Natural killer cell (primary cell): Measurements from ENCODE around the gene INPP1. TPM values are rescaled to one million over a fixed set of nuclear protein-coding genes. Genes with fewer than 3 reads are reported as not detected.
"Not testable (repeated sequence)": the region's sequence is repeated elsewhere in the genome, so short reads cannot be mapped to it uniquely, and the experiment has no call there.

Source experiments
- ATAC-seq, 3 donors: fragments of 150-1000 bp in 2 of 3; fragments of 200-7000 bp in 1 of 3; cut with Tn5 transposase; 1 replicate in 1 of 3; 2 replicates in 2 of 3; pipeline ENCODE4 v1.10.0; 2021; ENCODE audit warnings: mild to moderate bottlenecking in 2 of 3, moderate library complexity in 2 of 3
- DNase-seq, 2 donors: peaks; one replicate each; pipeline versions ENCODE4 v3.0.0 to v3.0.0-alpha.2; 2013 to 2021; ENCODE audit warnings: mixed read lengths in 1 of 2
- H3K27ac ChIP-seq: one replicate; pipeline ENCODE4 v1.5.1; 2013; ENCODE audit warnings: mild to moderate bottlenecking, low read length
- H3K27me3 ChIP-seq: one replicate; pipeline ENCODE4 v1.6.1; 2013; ENCODE audit warnings: low read length; ENCODE audit not compliant: control insufficient read depth, insufficient read depth
- H3K36me3 ChIP-seq: one replicate; pipeline ENCODE4 v1.6.1; 2013; ENCODE audit warnings: low read length; ENCODE audit not compliant: control insufficient read depth, insufficient read depth
- H3K4me1 ChIP-seq: one replicate; pipeline ENCODE4 v1.6.1; 2013; ENCODE audit warnings: low read length; ENCODE audit not compliant: control insufficient read depth, insufficient read depth
- H3K4me3 ChIP-seq: one replicate; pipeline ENCODE4 v1.5.1; 2013; ENCODE audit warnings: low read length
- H3K9me3 ChIP-seq: one replicate; pipeline ENCODE4 v1.6.1; 2013; ENCODE audit warnings: low read length; ENCODE audit not compliant: control insufficient read depth, insufficient read depth
- H3K27ac Mint-ChIP-seq, 2 donors: one replicate each; pipeline ENCODE4 v1.8.0; 2022; ENCODE audit warnings: mild to moderate bottlenecking in 2 of 2, mixed read lengths in 2 of 2, moderate library complexity in 1 of 2
- H3K27me3 Mint-ChIP-seq, 2 donors: one replicate each; pipeline ENCODE4 v1.8.0; 2022; ENCODE audit warnings: low read depth in 2 of 2, mixed read lengths in 2 of 2
- H3K36me3 Mint-ChIP-seq: one replicate; pipeline ENCODE4 v1.8.0; 2022; ENCODE audit warnings: mixed read lengths
- H3K4me1 Mint-ChIP-seq, 2 donors: one replicate each; pipeline ENCODE4 v1.8.0; 2022; ENCODE audit warnings: mixed read lengths in 2 of 2
- H3K4me3 Mint-ChIP-seq: one replicate; pipeline ENCODE4 v1.8.0; 2022; ENCODE audit warnings: mild to moderate bottlenecking, moderate library complexity, mixed read lengths
- H3K9me3 Mint-ChIP-seq, 2 donors: one replicate each; pipeline ENCODE4 v1.8.0; 2022; ENCODE audit warnings: mixed read lengths in 2 of 2
- CTCF ChIP-seq: fragments of 200-600 bp; IDR thresholded peaks from one replicate; pipeline ENCODE4 v1.8.0; 2022; ENCODE audit warnings: antibody characterized with exemption
- WGBS: methylation state at CpG from one replicate; pipeline ENCODE4 v1.1.7; 2013; ENCODE audit warnings: missing lambda C conversion rate; ENCODE audit not compliant: insufficient coverage; 5-methylcytosine and 5-hydroxymethylcytosine counted together
- intact Hi-C: fragments of 100-400 bp; cut with micrococcal nuclease; formaldehyde crosslinking; loops from one replicate; pipeline ENCODE4 v1.14.2; 2022
- total RNA-seq, 4 donors: library from RNA; stranded (reverse); fragments of 120-200 nt in 1 of 4; gene quantifications; one replicate each; pipeline versions ENCODE4 v1.2.3 to v1.2.4, GENCODE V29; 2013 to 2022

INPP1 gene
- total RNA-seq, 3 donors from 2014 or later (not counting 1 experiment from before 2014, with no cell fraction given), result 9.5 to 16.7 (median 9.6) TPM

- peaks cover 12% of the 10 kb centered on the region for H3K36me3 Mint-ChIP-seq
- no peaks in the 10 kb centered on the region for H3K27me3 ChIP-seq
- H3K9me3 ChIP-seq, result no peaks in the 10 kb centered on the region
- DNase-seq, result no peak
- H3K27ac Mint-ChIP-seq, result no peak overlapping the region
- H3K27me3 Mint-ChIP-seq, result no peaks in the 10 kb centered on the region
- no peak for TF ChIP-seq CTCF
- intact Hi-C loops, result no loop called here
- ATAC-seq, result no peak
- H3K4me1 ChIP-seq, result no peaks in the 10 kb centered on the region
- H3K4me3 ChIP-seq, result no peak overlapping the region
- peaks cover 29 to 40% of the 10 kb centered on the region in 2 donors for H3K4me1 Mint-ChIP-seq
- no peaks in the 10 kb centered on the region for H3K9me3 Mint-ChIP-seq
- no peak overlapping the region for H3K27ac ChIP-seq
- H3K4me3 Mint-ChIP-seq, result no peak overlapping the region
- H3K36me3 ChIP-seq, result peaks cover 6% of the 10 kb centered on the region
Observed at GRCh38 chr2:190303647-190304046, 39.7 kb upstream of the INPP1 start.

GRCh38 chr2:190304404-190304803 lies 39.0 kb upstream of the INPP1 start:
- Mint-ChIP-seq H3K27ac (no peak overlapping the region), H3K27me3 (no peaks in the 10 kb centered on the region), H3K9me3 (no peaks in the 10 kb centered on the region), H3K4me3 (no peak overlapping the region), H3K36me3 (peaks cover 12% of the 10 kb centered on the region), H3K4me1 (peaks cover 29 to 40% of the 10 kb centered on the region in 2 donors)
- Histone ChIP-seq H3K27ac (no peak overlapping the region), H3K36me3 (peaks cover 8% of the 10 kb centered on the region), H3K4me3 (no peak overlapping the region), H3K27me3 (no peaks in the 10 kb centered on the region), H3K9me3 (no peaks in the 10 kb centered on the region), H3K4me1 (no peaks in the 10 kb centered on the region)
- DNase-seq, result no peak
- intact Hi-C loops, result no loop called here
- WGBS, result 94% methylated on average over 2 of the region's 5 CpGs
- ATAC-seq, result no peak
- no peak for TF ChIP-seq CTCF

GRCh38 chr2:190308031-190308430 lies 35.4 kb upstream of the INPP1 start:
- Mint-ChIP-seq H3K4me1 (peaks cover 16 to 20% of the 10 kb centered on the region in 2 donors), H3K27ac (no peak overlapping the region), H3K9me3 (no peaks in the 10 kb centered on the region), H3K4me3 (no peak overlapping the region), H3K27me3 (no peaks in the 10 kb centered on the region), H3K36me3 (no peaks in the 10 kb centered on the region)
- no peak for ATAC-seq
- intact Hi-C loops, result no loop called here
- peaks cover 22% of the 10 kb centered on the region for H3K36me3 ChIP-seq
- H3K4me3 ChIP-seq, result no peak overlapping the region
- H3K4me1 ChIP-seq, result no peaks in the 10 kb centered on the region
- no peak overlapping the region for H3K27ac ChIP-seq
- no peak for TF ChIP-seq CTCF
- no peaks in the 10 kb centered on the region for H3K9me3 ChIP-seq
- no peaks in the 10 kb centered on the region for H3K27me3 ChIP-seq
- no peak for DNase-seq
- no CpG with 5 or more reads among the region's 1 CpG for WGBS

- no peaks in the 10 kb centered on the region for H3K9me3 ChIP-seq
- H3K27ac Mint-ChIP-seq, result no peak overlapping the region
- intact Hi-C loops, result no loop called here
- no peak for TF ChIP-seq CTCF
- no peak overlapping the region for H3K4me3 ChIP-seq
- peaks cover 22 to 25% of the 10 kb centered on the region in 2 donors for H3K4me1 Mint-ChIP-seq
- ATAC-seq (no peak), DNase-seq (no peak)
- H3K4me1 ChIP-seq, result no peaks in the 10 kb centered on the region
- H3K9me3 Mint-ChIP-seq, result no peaks in the 10 kb centered on the region
- over 99% methylated on average over 5 of the region's 7 CpGs for WGBS
- H3K4me3 Mint-ChIP-seq, result no peak overlapping the region
- H3K36me3 Mint-ChIP-seq, result no peaks in the 10 kb centered on the region
- no peaks in the 10 kb centered on the region for H3K27me3 Mint-ChIP-seq
- no peak overlapping the region for H3K27ac ChIP-seq
- peaks cover 22% of the 10 kb centered on the region for H3K36me3 ChIP-seq
- no peaks in the 10 kb centered on the region for H3K27me3 ChIP-seq
Observed at GRCh38 chr2:190311893-190312634, 31.3 kb upstream of the INPP1 start.

GRCh38 chr2:190312635-190313025 lies 30.8 kb upstream of the INPP1 start:
- H3K9me3 ChIP-seq, H3K4me3 ChIP-seq, H3K27ac Mint-ChIP-seq, H3K4me1 ChIP-seq, DNase-seq, H3K9me3 Mint-ChIP-seq, H3K27ac ChIP-seq, H3K36me3 Mint-ChIP-seq, ATAC-seq, H3K27me3 ChIP-seq, H3K27me3 Mint-ChIP-seq, intact Hi-C loops, H3K4me3 Mint-ChIP-seq: not testable (repeated sequence)
- peaks cover 22% of the 10 kb centered on the region for H3K36me3 ChIP-seq
- peaks cover 28 to 30% of the 10 kb centered on the region in 2 donors for H3K4me1 Mint-ChIP-seq
- 93% methylated on average over 5 of the region's 5 CpGs for WGBS
